Measurements from ENCODE around the gene KRTAP9-8.

KRTAP9-8 gene

GRCh38 chr17:41278176-41278955, 40.6 kb downstream of the KRTAP9-8 start:
- H3K27me3 Mint-ChIP-seq, result peaks cover 22% of the 10 kb centered on the region
- ATAC-seq, result no peak
- no peak overlapping the region for H3K4me3 Mint-ChIP-seq
- H3K9me3 Mint-ChIP-seq, result no peaks in the 10 kb centered on the region
- H3K27ac Mint-ChIP-seq, result no peak overlapping the region
- H3K4me1 Mint-ChIP-seq, result no peaks in the 10 kb centered on the region
- H3K36me3 Mint-ChIP-seq, result no peaks in the 10 kb centered on the region

DNA sequence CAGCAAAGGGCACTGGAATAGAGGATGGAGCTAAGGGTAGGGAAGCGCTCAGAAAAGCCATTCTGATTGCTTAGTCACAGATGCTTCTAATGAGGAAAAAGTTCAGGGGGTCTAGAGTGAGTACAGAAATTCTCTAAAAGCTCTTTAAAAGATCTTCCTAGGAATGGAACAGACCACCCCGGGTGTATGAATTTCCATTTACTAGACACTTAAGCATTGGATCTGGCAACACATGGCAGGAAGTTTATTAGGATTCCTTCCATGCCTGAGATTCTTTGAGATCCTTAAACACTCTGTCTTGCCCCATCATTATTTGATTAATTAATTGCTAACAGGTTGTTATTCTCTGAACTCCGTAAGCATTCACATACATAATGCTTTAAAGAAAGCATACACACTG, 46.2 kb downstream of the KRTAP9-8 start:
- no peak for ATAC-seq
- Mint-ChIP-seq H3K9me3 (no peaks in the 10 kb centered on the region), H3K27me3 (peaks cover 9% of the 10 kb centered on the region), H3K4me1 (peaks cover 3% of the 10 kb centered on the region), H3K4me3 (no peak overlapping the region), H3K27ac (no peak overlapping the region), H3K36me3 (no peaks in the 10 kb centered on the region)

GRCh38 chr17:41284546-41284945, 46.7 kb downstream of the KRTAP9-8 start:
- Mint-ChIP-seq H3K27ac (no peak overlapping the region), H3K4me3 (no peak overlapping the region), H3K9me3 (no peaks in the 10 kb centered on the region), H3K4me1 (peaks cover 4% of the 10 kb centered on the region), H3K36me3 (no peaks in the 10 kb centered on the region), H3K27me3 (peaks cover 9% of the 10 kb centered on the region)
- no peak for ATAC-seq

DNA sequence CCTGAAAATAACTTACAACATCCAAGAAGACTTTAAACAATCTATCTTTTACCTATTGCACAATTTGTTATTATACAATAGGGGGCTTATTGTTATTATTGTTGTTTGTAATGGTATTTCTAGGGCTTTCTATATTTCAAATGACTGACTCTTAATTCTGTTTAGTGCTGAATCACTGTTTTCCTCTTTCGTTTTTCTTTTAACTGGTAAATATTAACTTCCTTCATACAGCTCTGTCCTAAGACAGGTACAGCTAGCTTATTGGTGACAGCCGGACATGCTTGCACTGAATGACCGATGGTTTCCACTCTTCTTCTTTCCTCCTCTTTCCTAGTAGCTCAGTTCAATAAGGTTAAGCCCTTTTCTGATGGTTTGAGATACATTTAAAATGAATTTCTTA, 49.3 kb downstream of the KRTAP9-8 start:
- H3K4me3 Mint-ChIP-seq, result no peak overlapping the region
- ATAC-seq, result no peak
- no peak overlapping the region for H3K27ac Mint-ChIP-seq
- peaks cover 4% of the 10 kb centered on the region for H3K4me1 Mint-ChIP-seq
- no peaks in the 10 kb centered on the region for H3K9me3 Mint-ChIP-seq
- no peaks in the 10 kb centered on the region for H3K36me3 Mint-ChIP-seq
- peaks cover 14% of the 10 kb centered on the region for H3K27me3 Mint-ChIP-seq

Data from stimulated activated memory B cell treated with anti-CD40 and anti-IgM and Interleukin-4, amounts not matched to agents 10 μg/mL and 1 μg/mL and 100 μg/mL, for 72 hours (primary cell).